Activated T-helper 17 cell treated with anti-CD3 and anti-CD28 coated beads, Interleukin-2, amount 50 U/mL, for 72 hours (primary cell): ENCODE results near the gene PITRM1. TPM values are rescaled to one million over a fixed set of nuclear protein-coding genes. Genes with fewer than 3 reads are reported as not detected.
A peak's percentile ranks its signal among the peaks of the same experiment; 100 is the strongest.

Source experiments
- ATAC-seq: fragments of 150-1000 bp; cut with Tn5 transposase; replicated peaks from 2 replicates; pipeline ENCODE4 v1.10.0; 2021; ENCODE audit warnings: mild to moderate bottlenecking, moderate library complexity
- H3K27ac Mint-ChIP-seq: one replicate; pipeline ENCODE4 v1.8.0; 2022; ENCODE audit warnings: mixed read lengths
- H3K27me3 Mint-ChIP-seq: one replicate; pipeline ENCODE4 v1.8.0; 2022; ENCODE audit warnings: mixed read lengths
- H3K36me3 Mint-ChIP-seq: one replicate; pipeline ENCODE4 v1.8.0; 2022; ENCODE audit warnings: low read depth, mild to moderate bottlenecking, mixed read lengths
- H3K4me1 Mint-ChIP-seq: one replicate; pipeline ENCODE4 v1.8.0; 2022; ENCODE audit warnings: mixed read lengths
- H3K4me3 Mint-ChIP-seq: one replicate; pipeline ENCODE4 v1.8.0; 2022; ENCODE audit warnings: mild to moderate bottlenecking, mixed read lengths
- H3K9me3 Mint-ChIP-seq: one replicate; pipeline ENCODE4 v1.8.0; 2022; ENCODE audit warnings: mixed read lengths
- total RNA-seq, 2 donors: library from RNA; stranded (reverse); gene quantifications; one replicate each; pipeline ENCODE4 v1.2.3, GENCODE V29; 2022

Gene PITRM1
- total RNA-seq, 2 donors from 2014 or later, result 160 to 169 TPM

- no peaks in the 10 kb centered on the region for H3K9me3 Mint-ChIP-seq
- no peaks in the 10 kb centered on the region for H3K27me3 Mint-ChIP-seq
- H3K36me3 Mint-ChIP-seq, result peaks cover 93% of the 10 kb centered on the region
- peak overlapping the region; percentile 75 for H3K4me3 Mint-ChIP-seq
- H3K27ac Mint-ChIP-seq, result peak overlapping the region; percentile 95
- ATAC-seq, result no peak
- H3K4me1 Mint-ChIP-seq, result peaks cover 65% of the 10 kb centered on the region
Measured at GRCh38 chr10:3093996-3094395, 78.6 kb downstream of the PITRM1 start.

- peaks cover 90% of the 10 kb centered on the region for H3K36me3 Mint-ChIP-seq
- no peak for ATAC-seq
- H3K4me1 Mint-ChIP-seq, result peaks cover 60% of the 10 kb centered on the region
- peak overlapping the region; percentile 82 for H3K27ac Mint-ChIP-seq
- no peaks in the 10 kb centered on the region for H3K9me3 Mint-ChIP-seq
- H3K4me3 Mint-ChIP-seq, result peak overlapping the region; percentile 75
- H3K27me3 Mint-ChIP-seq, result no peaks in the 10 kb centered on the region
Measured at GRCh38 chr10:3091921-3092320, 80.7 kb downstream of the PITRM1 start.

- H3K4me1 Mint-ChIP-seq, result peaks cover 60% of the 10 kb centered on the region
- peak; percentile 58 for ATAC-seq
- peaks cover 97% of the 10 kb centered on the region for H3K36me3 Mint-ChIP-seq
- H3K4me3 Mint-ChIP-seq, result peak overlapping the region; percentile 75
- H3K9me3 Mint-ChIP-seq, result no peaks in the 10 kb centered on the region
- H3K27me3 Mint-ChIP-seq, result no peaks in the 10 kb centered on the region
- H3K27ac Mint-ChIP-seq, result peak overlapping the region; percentile 82
Measured at GRCh38 chr10:3090914-3091787, 81.4 kb downstream of the PITRM1 start.

GRCh38 chr10:3090388-3090787 lies 82.2 kb downstream of the PITRM1 start:
- Mint-ChIP-seq H3K27ac (peak overlapping the region; percentile 82), H3K4me3 (peak overlapping the region; percentile 75), H3K4me1 (peaks cover 54% of the 10 kb centered on the region), H3K9me3 (no peaks in the 10 kb centered on the region), H3K27me3 (no peaks in the 10 kb centered on the region), H3K36me3 (peaks cover 97% of the 10 kb centered on the region)
- no peak for ATAC-seq

Other genes starting within 250 kb of the PITRM1 start
- 100 to 1,000 TPM; 349 TPM for gene PFKP, start 105.2 kb downstream of the PITRM1 start, total RNA-seq